GM18526 (cell line): ENCODE data around the gene HNF1B.

ENCODE experiments used
- POLR2A ChIP-seq: IDR thresholded peaks from 3 replicates; pipeline ENCODE4 v1.6.1; 2011; ENCODE audit not compliant: insufficient read length; ENCODE audit errors: extremely low read depth

The HNF1B gene

GRCh38 chr17:37746617-37747016, 1.8 kb upstream of the HNF1B start:
- TF ChIP-seq POLR2A: no peak

GRCh38 chr17:37745801-37746426, 1.1 kb upstream of the HNF1B start:
- no peak for TF ChIP-seq POLR2A

DNA sequence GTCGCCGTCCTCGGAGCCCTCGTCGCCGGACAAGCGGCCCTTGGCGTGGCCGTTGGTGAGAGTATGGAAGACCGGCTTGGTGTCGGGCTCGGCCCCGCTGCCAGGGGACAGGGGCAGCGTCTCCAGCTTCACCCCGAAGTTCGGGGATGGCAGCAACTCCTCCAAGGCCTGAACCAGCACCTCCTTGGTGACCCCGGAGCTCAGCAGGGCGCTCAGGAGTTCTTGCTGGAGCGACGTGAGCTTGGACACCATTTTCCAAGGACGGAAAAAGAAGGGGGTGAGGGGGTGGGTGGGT, 279 bp downstream of the HNF1B start:
- TF ChIP-seq POLR2A: no peak

DNA sequence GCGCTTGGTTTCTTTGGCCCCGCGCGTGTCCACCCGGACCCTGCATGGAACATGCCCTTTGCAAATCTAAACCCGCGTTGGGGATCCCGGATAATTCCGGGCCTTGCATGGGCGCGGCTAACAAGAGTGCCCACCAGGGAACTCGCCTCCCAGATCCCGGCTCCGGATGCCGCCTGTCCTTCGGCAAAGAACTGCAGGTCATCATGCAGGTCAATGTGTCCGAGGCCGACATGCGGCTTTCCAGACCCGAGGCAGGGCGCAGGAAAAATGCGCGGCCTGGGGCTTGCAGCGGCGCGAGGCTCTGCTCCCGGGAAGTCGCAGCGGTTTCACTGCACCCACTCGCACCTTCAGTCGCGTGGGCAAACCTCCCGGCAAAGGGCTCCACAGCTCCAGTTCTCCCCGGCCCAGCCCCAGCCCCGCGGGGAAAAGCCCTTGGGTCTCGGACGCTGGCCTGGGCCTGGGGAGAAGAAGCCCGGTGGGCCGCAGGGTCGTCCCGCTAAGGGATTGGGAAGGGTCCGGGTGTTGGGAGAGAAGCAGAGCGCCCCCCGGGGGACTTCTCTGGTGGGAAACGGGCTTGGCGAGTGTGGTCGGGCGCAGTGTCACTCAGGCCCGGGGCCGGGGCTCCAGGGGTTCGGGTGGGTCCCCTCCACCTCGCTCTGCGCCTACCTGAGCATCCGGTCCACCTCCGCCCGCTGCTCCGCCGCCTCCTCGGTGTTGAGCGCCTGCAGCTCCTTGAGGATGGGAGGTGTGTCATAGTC, 805 bp downstream of the HNF1B start:
- no peak for TF ChIP-seq POLR2A

- peak; percentile 9 for TF ChIP-seq POLR2A
Observed at GRCh38 chr17:37743612-37743874, 1.3 kb downstream of the HNF1B start.

DNA sequence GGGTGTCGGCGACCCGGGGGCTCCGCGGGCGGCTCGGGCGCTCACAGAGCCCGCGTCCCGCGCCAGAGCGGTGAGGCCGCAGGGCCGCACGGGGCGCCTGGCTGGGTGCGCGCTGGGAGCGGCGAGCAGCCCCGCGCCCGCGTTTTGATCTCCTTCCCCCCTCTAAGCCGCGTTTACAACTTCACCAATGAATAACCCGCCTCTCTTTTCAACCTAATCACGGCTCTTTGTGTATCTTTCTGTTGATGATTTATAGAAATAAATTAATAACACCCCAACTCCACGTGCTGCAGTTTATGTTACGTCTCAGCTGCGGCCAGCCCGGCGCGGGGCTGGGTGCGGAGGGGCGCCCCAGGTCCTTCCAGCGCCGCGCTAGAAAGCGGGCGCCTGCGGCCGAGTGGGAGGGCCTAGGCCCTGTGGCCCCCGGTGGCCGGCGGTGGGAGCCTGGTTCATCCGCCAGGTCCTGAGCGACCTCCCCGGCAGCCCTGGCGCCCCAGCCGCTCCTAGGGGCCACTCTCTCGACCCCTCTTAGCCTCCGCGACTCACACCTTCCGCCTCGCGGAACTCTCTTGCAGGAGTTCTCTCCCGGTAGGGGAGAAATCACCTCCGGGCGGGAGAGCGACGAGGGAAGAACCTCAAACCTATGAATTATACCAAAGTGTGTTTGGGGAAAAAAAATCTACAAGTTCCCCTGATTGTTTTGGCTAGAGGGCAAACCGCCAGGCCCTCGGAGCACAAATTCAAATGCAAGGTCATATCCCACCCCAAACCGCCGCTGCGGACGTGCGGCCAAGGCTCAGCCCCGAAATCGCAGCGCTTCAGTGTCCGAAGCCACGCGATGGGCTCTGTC, 1.9 kb downstream of the HNF1B start:
- TF ChIP-seq POLR2A: peak; percentile 33

DNA sequence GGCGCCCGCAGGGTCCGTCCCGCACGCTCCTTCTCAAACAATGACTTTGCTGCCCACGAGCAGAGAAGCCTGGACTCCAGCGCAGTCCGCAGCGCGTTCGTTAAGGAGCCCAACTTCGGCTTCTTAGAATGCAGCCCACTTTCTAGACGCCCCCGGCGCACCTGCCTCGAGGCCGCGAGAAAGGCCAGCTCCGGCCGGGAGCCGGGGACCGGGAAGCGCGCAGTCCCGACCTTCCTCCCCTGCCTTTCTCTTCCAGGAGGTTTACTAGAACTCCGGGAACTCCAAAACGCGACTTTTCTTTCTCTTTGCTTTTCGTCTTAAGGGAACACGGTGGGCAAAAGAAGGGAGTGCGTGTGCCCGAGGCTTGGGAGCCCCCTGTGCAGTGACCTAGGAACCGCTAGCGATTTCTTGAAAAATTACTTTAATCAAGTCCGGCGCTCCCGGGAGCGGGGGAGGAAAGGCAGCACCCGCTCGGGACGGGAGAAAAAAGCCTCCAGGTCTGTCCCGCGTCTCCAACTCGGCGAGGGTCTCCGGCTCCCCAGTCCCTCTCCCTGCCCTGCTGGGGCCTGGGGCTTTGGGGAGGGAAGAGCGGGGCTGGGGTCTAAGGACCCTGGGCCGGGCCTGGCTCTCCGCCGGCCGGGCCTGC, 2.6 kb downstream of the HNF1B start:
- no peak for TF ChIP-seq POLR2A

DNA sequence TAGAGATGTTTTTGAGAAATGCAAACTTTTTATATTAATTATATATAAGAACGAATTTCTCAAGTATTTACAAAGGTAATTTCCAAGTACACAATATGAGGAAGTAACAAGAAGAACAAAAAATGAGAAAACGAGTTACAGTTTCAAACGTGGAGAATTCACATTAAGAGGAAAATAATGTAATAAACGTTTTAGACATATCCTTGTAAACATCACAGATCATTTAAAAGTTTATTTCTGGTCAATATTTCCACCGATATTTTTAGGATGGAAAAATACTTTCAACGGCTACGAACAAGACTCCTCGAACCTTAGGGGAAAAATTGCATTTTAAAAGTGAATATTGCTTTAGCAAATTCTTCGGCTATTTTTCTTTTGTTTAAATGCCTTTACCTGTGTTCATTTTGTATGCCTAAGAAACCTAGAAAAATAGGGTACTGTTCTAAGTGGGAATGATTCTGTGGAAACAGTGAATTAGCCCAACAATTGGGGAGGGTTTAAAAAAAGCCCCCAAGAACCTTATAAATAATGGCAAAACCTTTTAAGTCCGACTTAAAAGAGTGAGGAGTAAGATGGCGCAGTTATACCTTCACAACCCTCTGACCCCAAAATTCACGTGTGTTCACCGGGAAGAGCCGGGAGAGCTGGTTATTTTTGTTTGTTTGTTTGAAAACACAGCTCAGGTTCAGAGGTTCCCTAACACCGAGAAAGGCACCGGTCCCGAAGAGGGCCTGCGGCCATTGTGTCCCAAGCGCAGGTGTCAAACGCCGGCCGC, 3.3 kb downstream of the HNF1B start:
- TF ChIP-seq POLR2A: no peak

DNA sequence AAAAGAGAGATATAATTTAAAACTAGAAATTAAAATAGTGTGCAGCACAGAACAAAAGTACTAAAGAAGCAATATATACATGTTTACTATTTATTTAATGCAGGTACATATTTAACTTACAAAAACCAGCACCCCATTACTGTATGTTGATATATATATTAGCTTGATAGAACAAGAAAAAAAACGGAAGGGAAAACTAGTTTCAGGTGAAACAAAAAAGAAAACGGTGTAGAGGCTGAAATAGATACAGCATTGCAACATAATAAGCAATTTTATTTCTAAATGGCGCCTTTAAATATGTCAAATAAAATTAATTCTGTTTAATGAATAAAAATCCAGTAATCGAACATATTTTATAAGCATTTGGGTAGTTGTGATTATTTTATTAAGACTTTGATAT, 3.9 kb downstream of the HNF1B start:
- TF ChIP-seq POLR2A: no peak

GRCh38 chr17:37737971-37738370, 6.9 kb downstream of the HNF1B start:
- no peak for TF ChIP-seq POLR2A

DNA sequence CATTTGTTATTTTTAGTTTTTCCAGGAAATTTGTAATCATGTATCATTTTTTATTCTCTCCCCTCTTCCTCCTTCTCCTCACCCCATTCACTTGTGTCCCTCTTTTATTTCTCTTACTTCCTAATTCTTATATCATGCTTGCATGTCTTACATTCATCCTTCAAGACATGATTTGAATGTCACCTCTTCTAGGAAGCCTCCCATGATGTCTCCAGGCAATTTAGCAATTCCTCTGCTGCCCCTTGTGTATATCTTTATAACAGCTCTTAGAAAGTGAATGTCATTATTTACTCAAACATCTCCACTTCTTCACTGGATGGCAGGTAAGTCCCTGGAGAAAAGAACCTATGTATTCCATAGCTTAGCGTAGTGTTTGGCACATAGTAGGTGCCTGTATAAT, 7.8 kb downstream of the HNF1B start:
- TF ChIP-seq POLR2A: no peak

GRCh38 chr17:37736428-37736827, 8.4 kb downstream of the HNF1B start:
- no peak for TF ChIP-seq POLR2A

DNA sequence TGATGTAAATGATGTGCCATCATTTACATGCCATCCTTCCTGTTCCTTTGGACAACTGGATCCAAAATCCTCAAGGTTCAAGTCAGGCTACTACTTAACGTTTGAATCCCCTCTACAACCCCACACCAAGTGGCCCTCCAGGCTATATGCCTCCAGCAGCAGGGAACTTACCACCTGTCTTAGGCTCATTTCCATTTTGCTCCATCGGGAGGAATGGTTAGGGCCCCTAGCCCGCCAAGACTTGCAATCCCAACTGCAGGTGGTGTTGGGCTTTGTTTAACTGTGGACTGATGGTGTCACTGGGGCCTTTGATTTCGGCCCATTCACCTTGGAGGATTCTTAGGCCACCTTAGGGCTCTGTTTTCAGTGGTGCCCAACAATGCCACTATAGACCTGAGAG, 9.7 kb downstream of the HNF1B start:
- TF ChIP-seq POLR2A: no peak

GRCh38 chr17:37732316-37732715, 12.5 kb downstream of the HNF1B start:
- TF ChIP-seq POLR2A: no peak

- TF ChIP-seq POLR2A: no peak
Observed at GRCh38 chr17:37731056-37731455, 13.8 kb downstream of the HNF1B start.
